SK-N-SH (cell line): ENCODE results near the gene LHFPL4. TPM values are rescaled to one million over a fixed set of nuclear protein-coding genes. Genes with fewer than 3 reads are reported as not detected.

Experiments
- CTCF ChIA-PET: fragments of 300-600, 350-600 bp; formaldehyde crosslinking; extraction: SDS; loops from one replicate; lab custom pipeline; 2021; lab: Yijun Ruan, JAX
- POLR2A ChIA-PET: fragments of 350-600 bp; sonication (Branson Sonifier 250); formaldehyde crosslinking; extraction: SDS; loops from one replicate; lab custom pipeline; 2020; ENCODE audit warnings: antibody characterized with exemption, inconsistent platforms; lab: Yijun Ruan, JAX
- DNase-seq: peaks from one replicate; pipeline ENCODE4 v3.0.0; 2012
- H2AFZ ChIP-seq: fragments of 200-600 bp; sonication (generic); 2 replicates; pipeline ENCODE4 v1.8.1; 2016; ENCODE audit warnings: antibody characterized with exemption, mild to moderate bottlenecking, low read depth
- H3F3A ChIP-seq: fragments of 200-600 bp; sonication (generic); replicated peaks from 2 replicates; pipeline ENCODE3; 2016; ENCODE audit warnings: antibody characterized with exemption, mild to moderate bottlenecking; ENCODE audit not compliant: insufficient read depth
- H3K27ac ChIP-seq, 2 experiments: fragments of 200-500 bp in 1 of 2; fragments of 200-600 bp in 1 of 2; sonication (Bioruptor generic) in 1 of 2; sonication (generic), shearing (Covaris generic) in 1 of 2; 2 replicates each; pipeline versions ENCODE4 v1.5.1 to v1.6.1; 2014 to 2016; ENCODE audit warnings: low read depth in 2 of 2, inconsistent platforms in 1 of 2, low read length in 1 of 2, mild to moderate bottlenecking in 1 of 2, mixed read lengths in 1 of 2
- H3K27me3 ChIP-seq: fragments of 200-600 bp; sonication (generic), shearing (Covaris generic); 2 replicates; pipeline ENCODE4 v1.6.1; 2016; ENCODE audit warnings: mixed run types; ENCODE audit not compliant: insufficient read depth
- H3K36me3 ChIP-seq, 2 experiments: fragments of 200-500 bp in 1 of 2; fragments of 200-600 bp in 1 of 2; sonication (Bioruptor generic) in 1 of 2; sonication (generic) in 1 of 2; replicated peaks in 1 of 2; 2 replicates each; pipeline versions ENCODE3 to v1.5.1; 2014 to 2016; ENCODE audit warnings: low read length in 1 of 2, mild to moderate bottlenecking in 1 of 2; ENCODE audit not compliant: insufficient read depth in 2 of 2, control insufficient read depth in 1 of 2
- H3K4me1 ChIP-seq, 2 experiments: fragments of 200-500 bp in 1 of 2; fragments of 200-600 bp in 1 of 2; sonication (Bioruptor generic) in 1 of 2; sonication (generic), shearing (Covaris generic) in 1 of 2; 2 replicates each; pipeline versions ENCODE4 v1.5.1 to v1.6.1; 2014 to 2016; ENCODE audit warnings: low read depth in 1 of 2, low read length in 1 of 2, mixed run types in 1 of 2; ENCODE audit not compliant: insufficient read depth in 2 of 2, control insufficient read depth in 1 of 2
- H3K4me2 ChIP-seq: fragments of 200-600 bp; sonication (generic), shearing (Covaris generic); 2 replicates; pipeline ENCODE4 v1.6.1; 2017; ENCODE audit warnings: mixed run types
- H3K4me3 ChIP-seq, 2 experiments: fragments of 200-500 bp in 1 of 2; fragments of 200-600 bp in 1 of 2; sonication (Bioruptor generic) in 1 of 2; sonication (generic), shearing (Covaris generic) in 1 of 2; 2 replicates each; pipeline versions ENCODE4 v1.5.1 to v1.8.1; 2014 to 2016; ENCODE audit warnings: low read depth in 2 of 2, inconsistent platforms in 1 of 2, low read length in 1 of 2, mild to moderate bottlenecking in 1 of 2, mixed read lengths in 1 of 2, moderate library complexity in 1 of 2
- H3K79me2 ChIP-seq: fragments of 200-600 bp; sonication (generic); 2 replicates; pipeline ENCODE4 v1.8.1; 2017; ENCODE audit warnings: mild to moderate bottlenecking; ENCODE audit not compliant: insufficient read depth
- H3K9ac ChIP-seq: fragments of 200-600 bp; sonication (generic); 2 replicates; pipeline ENCODE4 v1.6.1; 2017; ENCODE audit warnings: mixed run types
- H3K9me2 ChIP-seq: fragments of 200-600 bp; sonication (generic); 2 replicates; pipeline ENCODE4 v1.6.1; 2017; ENCODE audit warnings: mixed run types
- H3K9me3 ChIP-seq: fragments of 200-600 bp; sonication (generic); 2 replicates; pipeline ENCODE4 v1.6.1; 2017; ENCODE audit warnings: mixed run types, mild to moderate bottlenecking, moderate library complexity
- H4K20me1 ChIP-seq: fragments of 200-600 bp; sonication (generic); 2 replicates; pipeline ENCODE4 v1.6.1; 2017; ENCODE audit warnings: mild to moderate bottlenecking, mixed run types; ENCODE audit not compliant: insufficient read depth
- CHD2 ChIP-seq: fragments of 150-350 bp; IDR thresholded peaks from 2 replicates; pipeline ENCODE4 v1.6.1; 2018; ENCODE audit warnings: low read length; ENCODE audit not compliant: partially characterized antibody
- ELF1 ChIP-seq: IDR thresholded peaks from 2 replicates; pipeline ENCODE4 v1.4.0; 2012
- EP300 ChIP-seq, 2 experiments: IDR thresholded peaks; 2 replicates each; pipeline versions ENCODE4 v1.4.0 to v1.6.1; 2012; ENCODE audit warnings: borderline replicate concordance in 1 of 2, low read depth in 1 of 2, low read length in 1 of 2
- FOSL2 ChIP-seq: IDR thresholded peaks from 2 replicates; pipeline ENCODE4 v1.4.0; 2012; ENCODE audit warnings: low read depth, mild to moderate bottlenecking, moderate library complexity, borderline replicate concordance
- FOXJ3 ChIP-seq: sonication (generic); formaldehyde crosslinking; IDR thresholded peaks from 2 replicates; pipeline ENCODE4 v1.5.1; 2020; ENCODE audit warnings: mild to moderate bottlenecking, missing genetic modification reagents
- FOXM1 ChIP-seq: IDR thresholded peaks from 2 replicates; pipeline ENCODE4 v1.4.0; 2012; ENCODE audit warnings: low read depth, mild to moderate bottlenecking
- GABPA ChIP-seq: IDR thresholded peaks from 2 replicates; pipeline ENCODE4 v1.4.0; 2012; ENCODE audit warnings: low read depth, mild to moderate bottlenecking
- MEF2A ChIP-seq: IDR thresholded peaks from 2 replicates; pipeline ENCODE4 v1.4.0; 2012; ENCODE audit warnings: low read depth, borderline replicate concordance
- MXI1 ChIP-seq: IDR thresholded peaks from 2 replicates; pipeline ENCODE4 v1.6.1; 2012; ENCODE audit warnings: mild to moderate bottlenecking, low read depth, low read length, improper control_type of control experiment
- NFIC ChIP-seq: IDR thresholded peaks from 2 replicates; pipeline ENCODE4 v1.4.0; 2012; ENCODE audit warnings: borderline replicate concordance
- RAD21 ChIP-seq: IDR thresholded peaks from 2 replicates; pipeline ENCODE4 v1.6.1; 2012; ENCODE audit warnings: mild to moderate bottlenecking, low read length
- RCOR1 ChIP-seq: fragments of 150-350 bp; IDR thresholded peaks from 2 replicates; pipeline ENCODE4 v1.6.1; 2017; ENCODE audit warnings: antibody characterized with exemption, low read length
- TCF12 ChIP-seq: IDR thresholded peaks from 2 replicates; pipeline ENCODE4 v1.4.0; 2012
- TEAD4 ChIP-seq: IDR thresholded peaks from 2 replicates; pipeline ENCODE4 v1.4.0; 2012; ENCODE audit warnings: mild to moderate bottlenecking, borderline replicate concordance; ENCODE audit not compliant: insufficient read depth
- WGBS: methylation state at CpG from one replicate; pipeline ENCODE4 v1.1.6; 2017; ENCODE audit warnings: low lambda C conversion rate; 5-methylcytosine and 5-hydroxymethylcytosine counted together
- polyA plus RNA-seq, 3 experiments: library from polyadenylated mRNA; depleted of rRNA; stranded (reverse); fragments of >200 nt; gene quantifications; 2 replicates each; pipeline ENCODE4 v1.2.3, GENCODE V29; 2012
- TF ChIP-seq, protein P1 (sequence below): fragments of 150-350 bp; IDR thresholded peaks from 2 replicates; pipeline ENCODE4 v1.6.1; 2016; ENCODE audit warnings: mild to moderate bottlenecking, low read depth, low read length
- TF ChIP-seq, protein P2 (sequence below): IDR thresholded peaks from 2 replicates; pipeline ENCODE4; 2012
- TF ChIP-seq, protein P3 (sequence below): fragments of 150-350 bp; IDR thresholded peaks from 2 replicates; pipeline ENCODE4 v1.6.1; 2017; ENCODE audit warnings: antibody characterized with exemption, low read length, low read depth, borderline replicate concordance
- TF ChIP-seq, protein P4 (sequence below): IDR thresholded peaks from 2 replicates; pipeline ENCODE4 v1.4.0; 2012; ENCODE audit warnings: low read depth
- TF ChIP-seq, protein P5 (sequence below): fragments of 200-600 bp; sonication (generic); IDR thresholded peaks from 2 replicates; pipeline ENCODE4 v1.6.1; 2017; ENCODE audit warnings: antibody characterized with exemption, mild to moderate bottlenecking, moderate library complexity

The LHFPL4 gene
- polyA plus RNA-seq, 1 of the 3 experiments (the other 2 are of a cell fraction): 0.39 TPM

DNA sequence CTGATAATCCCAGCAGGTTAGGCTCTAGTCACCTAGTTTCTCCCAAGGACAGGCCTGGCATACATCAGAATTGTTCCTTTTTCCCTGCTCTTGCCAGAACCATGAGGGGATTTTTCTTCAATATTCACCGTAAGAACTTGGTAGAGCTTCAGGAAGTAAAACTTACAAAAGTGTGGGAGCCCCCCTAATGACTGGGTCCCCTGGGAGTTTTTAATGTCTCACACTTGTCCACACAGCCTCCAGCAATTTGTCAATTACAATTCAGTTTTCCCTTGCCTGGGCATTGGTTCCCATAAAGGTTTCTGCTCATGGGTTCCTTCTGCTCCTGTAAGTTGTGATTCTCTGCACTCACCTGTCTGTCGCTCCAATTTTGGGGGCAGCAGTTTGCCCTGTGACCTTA is 28.5 kb downstream of the LHFPL4 start:
- 66% methylated on average over 2 of the region's 2 CpGs for WGBS
- no peaks in the 10 kb centered on the region for H3K36me3 ChIP-seq
- POLR2A ChIA-PET: no interaction called here

More for the DNA sequence above, 28.5 kb downstream of the LHFPL4 start:
- Histone ChIP-seq H3K27me3 (no peaks in the 10 kb centered on the region), H3F3A (no peaks in the 10 kb centered on the region), H3K9me2 (no peaks in the 10 kb centered on the region), H3K9me3 (no peaks in the 10 kb centered on the region), H3K4me3 (no peak overlapping the region), H2AFZ (no peak overlapping the region), H3K9ac (no peak overlapping the region), H3K27ac (no peak overlapping the region), H3K79me2 (no peaks in the 10 kb centered on the region), H3K4me1 (no peaks in the 10 kb centered on the region), H3K4me2 (no peak overlapping the region), H4K20me1 (no peaks in the 10 kb centered on the region)
- CTCF ChIA-PET: no interaction called here
- TF ChIP-seq TEAD4 (no peak), ELF1 (no peak), TCF12 (no peak), FOXM1 (no peak), MEF2A (no peak), FOSL2 (no peak), NFIC (no peak), MXI1 (no peak), FOXJ3 (CRISPR knock-in tag) (no peak), CHD2 (no peak), GABPA (no peak), EP300 (IDR thresholded peaks at IDR 0.05; ENCODE audit: borderline replicate concordance in 1 of 2, low read depth in 1 of 2, low read length in 1 of 2) (no peak), RAD21 (no peak), RCOR1 (no peak)
- TF ChIP-seq, protein P1, sequence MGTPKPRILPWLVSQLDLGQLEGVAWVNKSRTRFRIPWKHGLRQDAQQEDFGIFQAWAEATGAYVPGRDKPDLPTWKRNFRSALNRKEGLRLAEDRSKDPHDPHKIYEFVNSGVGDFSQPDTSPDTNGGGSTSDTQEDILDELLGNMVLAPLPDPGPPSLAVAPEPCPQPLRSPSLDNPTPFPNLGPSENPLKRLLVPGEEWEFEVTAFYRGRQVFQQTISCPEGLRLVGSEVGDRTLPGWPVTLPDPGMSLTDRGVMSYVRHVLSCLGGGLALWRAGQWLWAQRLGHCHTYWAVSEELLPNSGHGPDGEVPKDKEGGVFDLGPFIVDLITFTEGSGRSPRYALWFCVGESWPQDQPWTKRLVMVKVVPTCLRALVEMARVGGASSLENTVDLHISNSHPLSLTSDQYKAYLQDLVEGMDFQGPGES: no peak
- TF ChIP-seq, protein P2, sequence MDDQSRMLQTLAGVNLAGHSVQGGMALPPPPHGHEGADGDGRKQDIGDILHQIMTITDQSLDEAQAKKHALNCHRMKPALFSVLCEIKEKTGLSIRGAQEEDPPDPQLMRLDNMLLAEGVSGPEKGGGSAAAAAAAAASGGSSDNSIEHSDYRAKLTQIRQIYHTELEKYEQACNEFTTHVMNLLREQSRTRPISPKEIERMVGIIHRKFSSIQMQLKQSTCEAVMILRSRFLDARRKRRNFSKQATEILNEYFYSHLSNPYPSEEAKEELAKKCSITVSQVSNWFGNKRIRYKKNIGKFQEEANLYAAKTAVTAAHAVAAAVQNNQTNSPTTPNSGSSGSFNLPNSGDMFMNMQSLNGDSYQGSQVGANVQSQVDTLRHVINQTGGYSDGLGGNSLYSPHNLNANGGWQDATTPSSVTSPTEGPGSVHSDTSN: no peak
- TF ChIP-seq, protein P3, sequence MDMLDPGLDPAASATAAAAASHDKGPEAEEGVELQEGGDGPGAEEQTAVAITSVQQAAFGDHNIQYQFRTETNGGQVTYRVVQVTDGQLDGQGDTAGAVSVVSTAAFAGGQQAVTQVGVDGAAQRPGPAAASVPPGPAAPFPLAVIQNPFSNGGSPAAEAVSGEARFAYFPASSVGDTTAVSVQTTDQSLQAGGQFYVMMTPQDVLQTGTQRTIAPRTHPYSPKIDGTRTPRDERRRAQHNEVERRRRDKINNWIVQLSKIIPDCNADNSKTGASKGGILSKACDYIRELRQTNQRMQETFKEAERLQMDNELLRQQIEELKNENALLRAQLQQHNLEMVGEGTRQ: no peak
- TF ChIP-seq, protein P4, sequence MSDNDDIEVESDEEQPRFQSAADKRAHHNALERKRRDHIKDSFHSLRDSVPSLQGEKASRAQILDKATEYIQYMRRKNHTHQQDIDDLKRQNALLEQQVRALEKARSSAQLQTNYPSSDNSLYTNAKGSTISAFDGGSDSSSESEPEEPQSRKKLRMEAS: no peak
- TF ChIP-seq, protein P5, sequence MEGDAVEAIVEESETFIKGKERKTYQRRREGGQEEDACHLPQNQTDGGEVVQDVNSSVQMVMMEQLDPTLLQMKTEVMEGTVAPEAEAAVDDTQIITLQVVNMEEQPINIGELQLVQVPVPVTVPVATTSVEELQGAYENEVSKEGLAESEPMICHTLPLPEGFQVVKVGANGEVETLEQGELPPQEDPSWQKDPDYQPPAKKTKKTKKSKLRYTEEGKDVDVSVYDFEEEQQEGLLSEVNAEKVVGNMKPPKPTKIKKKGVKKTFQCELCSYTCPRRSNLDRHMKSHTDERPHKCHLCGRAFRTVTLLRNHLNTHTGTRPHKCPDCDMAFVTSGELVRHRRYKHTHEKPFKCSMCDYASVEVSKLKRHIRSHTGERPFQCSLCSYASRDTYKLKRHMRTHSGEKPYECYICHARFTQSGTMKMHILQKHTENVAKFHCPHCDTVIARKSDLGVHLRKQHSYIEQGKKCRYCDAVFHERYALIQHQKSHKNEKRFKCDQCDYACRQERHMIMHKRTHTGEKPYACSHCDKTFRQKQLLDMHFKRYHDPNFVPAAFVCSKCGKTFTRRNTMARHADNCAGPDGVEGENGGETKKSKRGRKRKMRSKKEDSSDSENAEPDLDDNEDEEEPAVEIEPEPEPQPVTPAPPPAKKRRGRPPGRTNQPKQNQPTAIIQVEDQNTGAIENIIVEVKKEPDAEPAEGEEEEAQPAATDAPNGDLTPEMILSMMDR: no peak
- DNase-seq: no peak
